PFSK-1 (cell line): ENCODE measurements around the gene MDFIC.

Source experiments
- POLR2AphosphoS5 ChIP-seq: IDR thresholded peaks from 2 replicates; pipeline ENCODE4 v1.6.1; 2012; ENCODE audit warnings: low read depth, mild to moderate bottlenecking, control low read depth, low read length, moderate library complexity
- REST ChIP-seq, 2 experiments: IDR thresholded peaks; 2 replicates each; pipeline versions ENCODE4 v1.6.1 to v1.8.0; 2011 to 2012; ENCODE audit warnings: low read depth in 2 of 2, low read length in 2 of 2, control low read depth in 1 of 2, inconsistent platforms in 1 of 2, mild to moderate bottlenecking in 1 of 2, moderate library complexity in 1 of 2; ENCODE audit not compliant: insufficient read depth in 1 of 2
- TAF1 ChIP-seq: IDR thresholded peaks from 2 replicates; pipeline ENCODE4 v1.6.1; 2012; ENCODE audit warnings: low read length, control low read depth, borderline replicate concordance; ENCODE audit not compliant: insufficient read depth

DNA sequence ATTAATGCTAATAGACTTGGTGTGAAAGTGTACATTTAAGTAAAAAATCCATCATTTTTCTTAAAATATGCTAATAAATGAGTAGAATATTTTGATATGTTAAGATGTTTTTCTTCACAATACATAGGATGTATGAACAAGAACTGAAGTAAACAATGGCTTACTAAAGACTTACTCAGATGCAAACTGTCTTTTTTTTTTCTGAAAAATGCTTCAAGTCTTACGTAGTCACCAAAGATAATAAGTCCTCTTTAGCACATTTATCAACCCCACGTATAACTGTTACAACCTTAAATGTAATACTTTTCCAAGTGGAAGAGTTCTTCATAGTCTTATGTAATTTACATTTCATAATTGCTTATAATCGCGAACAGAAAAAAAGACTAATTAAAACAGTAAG is 54.8 kb downstream of the MDFIC start:
- no peak for TF ChIP-seq POLR2AphosphoS5
- TF ChIP-seq TAF1 = no peak
- TF ChIP-seq REST (IDR thresholded peaks at IDR 0.05; ENCODE audit: insufficient read depth in 1 of 2, low read depth in 2 of 2, low read length in 2 of 2) = no peak
